ENCODE data around the gene MED13L. TPM values are rescaled to one million over a fixed set of nuclear protein-coding genes. Genes with fewer than 3 reads are reported as not detected.

MED13L gene
- total RNA-seq, 1 donor from 2014 or later, result 39.8 TPM

- no peak for FAIRE-seq
- no peak for TF ChIP-seq CTCF (IDR thresholded peaks at IDR 0.05; ENCODE audit: insufficient read depth, low read length, severe bottlenecking)
- DNase-seq (ENCODE audit: low read depth), result no peak
- no peaks in the 10 kb centered on the region for H3K27me3 ChIP-seq (ENCODE audit: control insufficient read depth, insufficient read depth, low read length)
- H3K36me3 ChIP-seq (ENCODE audit: control insufficient read depth, insufficient read depth, low read length), result no peaks in the 10 kb centered on the region
- H3K4me3 ChIP-seq (ENCODE audit: low read depth, low read length), result no peak overlapping the region
Measured at GRCh38 chr12:116104167-116104767, 173.2 kb downstream of the MED13L start.

- no peak for DNase-seq (ENCODE audit: low read depth)
- TF ChIP-seq CTCF (IDR thresholded peaks at IDR 0.05; ENCODE audit: insufficient read depth, low read length, severe bottlenecking), result no peak
- FAIRE-seq, result no peak
Measured at GRCh38 chr12:116101991-116102390, 175.5 kb downstream of the MED13L start.

GRCh38 chr12:116099652-116100432 is 177.7 kb downstream of the MED13L start:
- H3K4me3 ChIP-seq (ENCODE audit: low read depth, low read length), result no peak overlapping the region
- FAIRE-seq, result no peak

More at GRCh38 chr12:116101991-116102390, 175.5 kb downstream of the MED13L start:
- Histone ChIP-seq H3K4me3 (ENCODE audit: low read depth, low read length) (no peak overlapping the region), H3K36me3 (ENCODE audit: control insufficient read depth, insufficient read depth, low read length) (no peaks in the 10 kb centered on the region), H3K27me3 (ENCODE audit: control insufficient read depth, insufficient read depth, low read length) (no peaks in the 10 kb centered on the region)

GRCh38 chr12:116096874-116097273 is 180.6 kb downstream of the MED13L start:
- no peak for DNase-seq (ENCODE audit: low read depth)
- FAIRE-seq, result no peak
- Histone ChIP-seq H3K36me3 (ENCODE audit: control insufficient read depth, insufficient read depth, low read length) (no peaks in the 10 kb centered on the region), H3K4me3 (ENCODE audit: low read depth, low read length) (no peak overlapping the region), H3K27me3 (ENCODE audit: control insufficient read depth, insufficient read depth, low read length) (no peaks in the 10 kb centered on the region)
- TF ChIP-seq CTCF (IDR thresholded peaks at IDR 0.05; ENCODE audit: insufficient read depth, low read length, severe bottlenecking), result no peak

More at GRCh38 chr12:116099652-116100432, 177.7 kb downstream of the MED13L start:
- no peaks in the 10 kb centered on the region for H3K36me3 ChIP-seq (ENCODE audit: control insufficient read depth, insufficient read depth, low read length)
- no peaks in the 10 kb centered on the region for H3K27me3 ChIP-seq (ENCODE audit: control insufficient read depth, insufficient read depth, low read length)
- DNase-seq (ENCODE audit: low read depth), result no peak
- no peak for TF ChIP-seq CTCF (IDR thresholded peaks at IDR 0.05; ENCODE audit: insufficient read depth, low read length, severe bottlenecking)

GRCh38 chr12:116094475-116094874 is 183.0 kb downstream of the MED13L start:
- DNase-seq (ENCODE audit: low read depth), result no peak
- no peaks in the 10 kb centered on the region for H3K27me3 ChIP-seq (ENCODE audit: control insufficient read depth, insufficient read depth, low read length)
- no peak for TF ChIP-seq CTCF (IDR thresholded peaks at IDR 0.05; ENCODE audit: insufficient read depth, low read length, severe bottlenecking)
- H3K36me3 ChIP-seq (ENCODE audit: control insufficient read depth, insufficient read depth, low read length), result no peaks in the 10 kb centered on the region
- FAIRE-seq, result no peak
- H3K4me3 ChIP-seq (ENCODE audit: low read depth, low read length), result no peak overlapping the region

All from bronchial epithelial cell (primary cell).